ENCODE measurements around the gene ZSCAN9. TPM values are rescaled to one million over a fixed set of nuclear protein-coding genes. Genes with fewer than 3 reads are reported as not detected.

Gene ZSCAN9
- total RNA-seq, 1 experiment from 2014 or later: 14.4 TPM

DNA sequence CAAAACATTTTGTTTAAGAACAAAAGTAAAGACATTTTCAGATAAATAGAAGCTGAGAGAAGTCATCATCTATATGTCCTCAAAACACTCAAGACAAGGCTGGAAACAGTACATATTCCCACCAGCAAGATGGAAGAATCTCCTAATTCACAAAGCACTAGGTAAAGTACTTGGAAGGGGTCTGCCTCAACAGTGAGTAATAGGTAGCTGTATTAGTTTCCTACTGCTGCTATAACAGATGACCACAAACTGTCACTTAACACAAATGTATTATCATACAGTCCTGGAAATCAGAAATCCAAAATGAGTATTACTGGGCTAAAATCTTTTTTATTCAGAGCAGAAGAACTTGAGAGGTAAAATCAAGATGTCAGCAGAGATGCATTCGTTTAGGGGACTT lies 42.8 kb upstream of the ZSCAN9 start:
- Histone ChIP-seq H3K27me3 (ENCODE audit: control insufficient read depth, insufficient read depth, low read length) (no peaks in the 10 kb centered on the region), H3K36me3 (ENCODE audit: control insufficient read depth, insufficient read depth, low read length) (no peaks in the 10 kb centered on the region), H3K4me3 (ENCODE audit: low read depth in 2 of 2, low read length in 2 of 2) (no peak overlapping the region), H3K4me1 (ENCODE audit: control insufficient read depth, insufficient read depth, low read length) (no peaks in the 10 kb centered on the region), H3K27ac (ENCODE audit: low read length) (no peak overlapping the region), H3K9me3 (ENCODE audit: control insufficient read depth, insufficient read depth, low read depth, low read length) (peaks cover 28% of the 10 kb centered on the region)
- POLR2A ChIA-PET: no interaction called here
- in situ Hi-C loops (cut with HindIII; ENCODE audit: low pct_unique_long_range_greater_than_20kb, low sequenced_read_pairs): no loop called here
- TF ChIP-seq, protein P1, sequence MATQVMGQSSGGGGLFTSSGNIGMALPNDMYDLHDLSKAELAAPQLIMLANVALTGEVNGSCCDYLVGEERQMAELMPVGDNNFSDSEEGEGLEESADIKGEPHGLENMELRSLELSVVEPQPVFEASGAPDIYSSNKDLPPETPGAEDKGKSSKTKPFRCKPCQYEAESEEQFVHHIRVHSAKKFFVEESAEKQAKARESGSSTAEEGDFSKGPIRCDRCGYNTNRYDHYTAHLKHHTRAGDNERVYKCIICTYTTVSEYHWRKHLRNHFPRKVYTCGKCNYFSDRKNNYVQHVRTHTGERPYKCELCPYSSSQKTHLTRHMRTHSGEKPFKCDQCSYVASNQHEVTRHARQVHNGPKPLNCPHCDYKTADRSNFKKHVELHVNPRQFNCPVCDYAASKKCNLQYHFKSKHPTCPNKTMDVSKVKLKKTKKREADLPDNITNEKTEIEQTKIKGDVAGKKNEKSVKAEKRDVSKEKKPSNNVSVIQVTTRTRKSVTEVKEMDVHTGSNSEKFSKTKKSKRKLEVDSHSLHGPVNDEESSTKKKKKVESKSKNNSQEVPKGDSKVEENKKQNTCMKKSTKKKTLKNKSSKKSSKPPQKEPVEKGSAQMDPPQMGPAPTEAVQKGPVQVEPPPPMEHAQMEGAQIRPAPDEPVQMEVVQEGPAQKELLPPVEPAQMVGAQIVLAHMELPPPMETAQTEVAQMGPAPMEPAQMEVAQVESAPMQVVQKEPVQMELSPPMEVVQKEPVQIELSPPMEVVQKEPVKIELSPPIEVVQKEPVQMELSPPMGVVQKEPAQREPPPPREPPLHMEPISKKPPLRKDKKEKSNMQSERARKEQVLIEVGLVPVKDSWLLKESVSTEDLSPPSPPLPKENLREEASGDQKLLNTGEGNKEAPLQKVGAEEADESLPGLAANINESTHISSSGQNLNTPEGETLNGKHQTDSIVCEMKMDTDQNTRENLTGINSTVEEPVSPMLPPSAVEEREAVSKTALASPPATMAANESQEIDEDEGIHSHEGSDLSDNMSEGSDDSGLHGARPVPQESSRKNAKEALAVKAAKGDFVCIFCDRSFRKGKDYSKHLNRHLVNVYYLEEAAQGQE (IDR thresholded peaks at IDR 0.05; ENCODE audit: insufficient read depth in 1 of 2, low read depth in 2 of 2, low read length in 1 of 2): no peak
- no peak for TF ChIP-seq POLR2AphosphoS5 (IDR thresholded peaks at IDR 0.05; ENCODE audit: low read depth, low read length)
- no peak for TF ChIP-seq CTCF (IDR thresholded peaks at IDR 0.05)
- intact Hi-C loops (cut with micrococcal nuclease; ENCODE audit: unreplicated experiment): no loop called here
- DNase-seq (ENCODE audit: low read depth, low spot score) (no peak), ATAC-seq (no peak)
- CTCF ChIA-PET: no interaction called here
- no TSS peak for BruUV-seq (replicated peaks)

GRCh38 chr6:28188111-28188979 lies 36.7 kb upstream of the ZSCAN9 start:
- Histone ChIP-seq H3K36me3 (ENCODE audit: control insufficient read depth, insufficient read depth, low read length) (no peaks in the 10 kb centered on the region), H3K4me3 (ENCODE audit: low read depth in 2 of 2, low read length in 2 of 2) (no peak overlapping the region), H3K4me1 (ENCODE audit: control insufficient read depth, insufficient read depth, low read length) (no peaks in the 10 kb centered on the region), H3K9me3 (ENCODE audit: control insufficient read depth, insufficient read depth, low read depth, low read length) (peaks cover 54% of the 10 kb centered on the region), H3K27me3 (ENCODE audit: control insufficient read depth, insufficient read depth, low read length) (no peaks in the 10 kb centered on the region), H3K27ac (ENCODE audit: low read length) (no peak overlapping the region)
- no peak for ATAC-seq
- no TSS peak for BruUV-seq (replicated peaks)
- DNase-seq (ENCODE audit: low read depth, low spot score): no peak
- in situ Hi-C loops (cut with HindIII; ENCODE audit: low pct_unique_long_range_greater_than_20kb, low sequenced_read_pairs): no loop called here
- intact Hi-C loops (cut with micrococcal nuclease; ENCODE audit: unreplicated experiment): no loop called here
- TF ChIP-seq CTCF (IDR thresholded peaks at IDR 0.05) (no peak), TCF7L2 (IDR thresholded peaks at IDR 0.05; ENCODE audit: low read depth, low read length) (no peak), SIN3A (IDR thresholded peaks at IDR 0.05; ENCODE audit: borderline replicate concordance, insufficient read depth, low read depth, low read length) (no peak), POLR2AphosphoS5 (IDR thresholded peaks at IDR 0.05; ENCODE audit: low read depth, low read length) (no peak)
- TF ChIP-seq, protein P1 (IDR thresholded peaks at IDR 0.05; ENCODE audit: insufficient read depth in 1 of 2, low read depth in 2 of 2, low read length in 1 of 2): no peak
- ChIA-PET POLR2A (no interaction called here), CTCF (no interaction called here)
